Mesendoderm (in vitro differentiated cells): ENCODE measurements around the gene CACNB4.

Experiments
- DNase-seq: peaks from one replicate; pipeline ENCODE4 v3.0.0; 2013
- H2AK5ac ChIP-seq: 2 replicates; pipeline ENCODE4 v1.6.1; 2013; ENCODE audit warnings: low read length, inconsistent platforms
- H2BK120ac ChIP-seq: 2 replicates; pipeline ENCODE4 v1.6.1; 2013; ENCODE audit warnings: low read depth, mild to moderate bottlenecking, low read length, moderate library complexity, mixed read lengths
- H2BK15ac ChIP-seq: replicated peaks from 2 replicates; pipeline ENCODE4 v1.6.1; 2013; ENCODE audit warnings: low read depth, mild to moderate bottlenecking, moderate library complexity
- H2BK5ac ChIP-seq: 2 replicates; pipeline ENCODE4 v1.6.1; 2013; ENCODE audit warnings: low read length, inconsistent platforms
- H3K18ac ChIP-seq: 2 replicates; pipeline ENCODE4 v1.6.1; 2013; ENCODE audit warnings: mild to moderate bottlenecking, low read length, mixed read lengths
- H3K23ac ChIP-seq: one replicate; pipeline ENCODE4 v1.6.1; 2013; ENCODE audit warnings: low read length
- H3K27ac ChIP-seq: 2 replicates; pipeline ENCODE4 v1.5.1; 2013; ENCODE audit warnings: low read depth, mild to moderate bottlenecking, inconsistent platforms, low read length, moderate library complexity
- H3K27me3 ChIP-seq: 2 replicates; pipeline ENCODE4 v1.6.1; 2013; ENCODE audit warnings: low read length, control low read depth, mild to moderate bottlenecking, inconsistent platforms; ENCODE audit not compliant: insufficient read depth, poor library complexity
- H3K36me3 ChIP-seq: 2 replicates; pipeline ENCODE4 v1.6.1; 2013; ENCODE audit warnings: low read length, inconsistent platforms; ENCODE audit not compliant: control insufficient read depth, insufficient read depth
- H3K4ac ChIP-seq: one replicate; pipeline ENCODE4 v1.6.1; 2013; ENCODE audit warnings: low read depth, mild to moderate bottlenecking, low read length, moderate library complexity
- H3K4me1 ChIP-seq: 2 replicates; pipeline ENCODE4 v1.6.1; 2013; ENCODE audit warnings: low read depth, low read length, inconsistent platforms; ENCODE audit not compliant: control insufficient read depth
- H3K4me2 ChIP-seq: 2 replicates; pipeline ENCODE4 v1.6.1; 2013; ENCODE audit warnings: low read length
- H3K4me3 ChIP-seq: 2 replicates; pipeline ENCODE4 v1.5.1; 2013; ENCODE audit warnings: mild to moderate bottlenecking, low read length
- H3K56ac ChIP-seq: one replicate; pipeline ENCODE4 v1.6.1; 2013; ENCODE audit warnings: low read length
- H3K79me1 ChIP-seq: 2 replicates; pipeline ENCODE4 v1.6.1; 2013; ENCODE audit warnings: low read length, inconsistent platforms
- H3K79me2 ChIP-seq: 2 replicates; pipeline ENCODE4 v1.6.1; 2013; ENCODE audit warnings: mild to moderate bottlenecking, low read length; ENCODE audit not compliant: control insufficient read depth, insufficient read depth
- H3K9ac ChIP-seq: 2 replicates; pipeline ENCODE4 v1.6.1; 2013; ENCODE audit warnings: low read length, inconsistent platforms
- H4K5ac ChIP-seq: one replicate; pipeline ENCODE4 v1.6.1; 2013; ENCODE audit warnings: low read length
- H4K8ac ChIP-seq: one replicate; pipeline ENCODE4 v1.6.1; 2013; ENCODE audit warnings: low read depth, mild to moderate bottlenecking, control low read depth, low read length, moderate library complexity
- WGBS: extraction: QIAGEN DNeasy Blood & Tissue Kit; methylation state at CpG from one replicate; pipeline ENCODE4 v1.1.7; 2013; ENCODE audit warnings: low lambda C conversion rate, missing lambda C conversion rate; ENCODE audit not compliant: insufficient coverage; ENCODE audit errors: extremely low coverage; 5-methylcytosine and 5-hydroxymethylcytosine counted together

Gene CACNB4

GRCh38 chr2:152050341-152050740 is 48.5 kb downstream of the CACNB4 start:
- Histone ChIP-seq H4K5ac (no peak overlapping the region), H2BK120ac (no peak overlapping the region), H3K4me2 (no peak overlapping the region), H3K4me3 (no peak overlapping the region), H2AK5ac (no peak overlapping the region), H3K23ac (no peak overlapping the region), H3K18ac (no peak overlapping the region), H4K8ac (no peak overlapping the region), H3K56ac (no peak overlapping the region), H2BK15ac (no peak overlapping the region), H3K27ac (no peak overlapping the region), H3K79me2 (no peaks in the 10 kb centered on the region), H3K36me3 (no peaks in the 10 kb centered on the region), H3K4me1 (no peaks in the 10 kb centered on the region), H3K79me1 (no peaks in the 10 kb centered on the region), H3K27me3 (no peaks in the 10 kb centered on the region), H3K4ac (no peak overlapping the region), H2BK5ac (no peak overlapping the region), H3K9ac (no peak overlapping the region)
- peak; percentile 71 for DNase-seq
- WGBS: no CpG with 5 or more reads among the region's 3 CpGs

GRCh38 chr2:152049541-152049940 is 49.3 kb downstream of the CACNB4 start:
- H3K79me2 ChIP-seq: no peaks in the 10 kb centered on the region
- H2BK120ac ChIP-seq: no peak overlapping the region
- H3K23ac ChIP-seq: no peak overlapping the region
- H3K9ac ChIP-seq: no peak overlapping the region
- H3K27me3 ChIP-seq: no peaks in the 10 kb centered on the region
- H3K18ac ChIP-seq: no peak overlapping the region
- H3K27ac ChIP-seq: no peak overlapping the region
- H4K8ac ChIP-seq: no peak overlapping the region
- no peak overlapping the region for H2BK5ac ChIP-seq
- no peak overlapping the region for H3K4ac ChIP-seq
- H3K4me2 ChIP-seq: no peak overlapping the region
- H3K36me3 ChIP-seq: no peaks in the 10 kb centered on the region
- H3K4me1 ChIP-seq: no peaks in the 10 kb centered on the region
- H3K4me3 ChIP-seq: no peak overlapping the region
- H2BK15ac ChIP-seq: no peak overlapping the region
- H3K79me1 ChIP-seq: no peaks in the 10 kb centered on the region
- no peak for DNase-seq
- no peak overlapping the region for H2AK5ac ChIP-seq
- no CpG with 5 or more reads among the region's 4 CpGs for WGBS
- no peak overlapping the region for H3K56ac ChIP-seq
- H4K5ac ChIP-seq: no peak overlapping the region

- H3K36me3 ChIP-seq: no peaks in the 10 kb centered on the region
- no peak overlapping the region for H2BK15ac ChIP-seq
- H4K8ac ChIP-seq: no peak overlapping the region
- no CpG with 5 or more reads among the region's 6 CpGs for WGBS
- H3K18ac ChIP-seq: no peak overlapping the region
- H3K4me2 ChIP-seq: no peak overlapping the region
- no peak for DNase-seq
- H2BK120ac ChIP-seq: no peak overlapping the region
- H4K5ac ChIP-seq: no peak overlapping the region
- H3K4ac ChIP-seq: no peak overlapping the region
- H3K79me1 ChIP-seq: no peaks in the 10 kb centered on the region
- H2AK5ac ChIP-seq: no peak overlapping the region
- H3K4me3 ChIP-seq: no peak overlapping the region
- H3K23ac ChIP-seq: no peak overlapping the region
- H3K79me2 ChIP-seq: no peaks in the 10 kb centered on the region
- peaks cover 2% of the 10 kb centered on the region for H3K4me1 ChIP-seq
- no peaks in the 10 kb centered on the region for H3K27me3 ChIP-seq
- H3K9ac ChIP-seq: no peak overlapping the region
- H3K27ac ChIP-seq: no peak overlapping the region
- H3K56ac ChIP-seq: no peak overlapping the region
- H2BK5ac ChIP-seq: no peak overlapping the region
Observed at GRCh38 chr2:152047824-152048471, 50.9 kb downstream of the CACNB4 start.

GRCh38 chr2:152046940-152047339 is 51.9 kb downstream of the CACNB4 start:
- H3K4me3 ChIP-seq: no peak overlapping the region
- no peaks in the 10 kb centered on the region for H3K27me3 ChIP-seq
- no peaks in the 10 kb centered on the region for H3K36me3 ChIP-seq
- no peak overlapping the region for H2BK15ac ChIP-seq
- no peak overlapping the region for H3K56ac ChIP-seq
- H3K23ac ChIP-seq: no peak overlapping the region
- H2BK120ac ChIP-seq: no peak overlapping the region
- H3K9ac ChIP-seq: no peak overlapping the region
- H3K27ac ChIP-seq: no peak overlapping the region
- no peak overlapping the region for H3K18ac ChIP-seq
- no peak overlapping the region for H4K8ac ChIP-seq
- no peak overlapping the region for H3K4me2 ChIP-seq
- no peak for DNase-seq
- H3K79me2 ChIP-seq: no peaks in the 10 kb centered on the region
- no peak overlapping the region for H2AK5ac ChIP-seq
- no CpG with 5 or more reads among the region's 4 CpGs for WGBS
- no peaks in the 10 kb centered on the region for H3K79me1 ChIP-seq
- H3K4ac ChIP-seq: peak overlapping the region; percentile 22
- H2BK5ac ChIP-seq: no peak overlapping the region
- no peak overlapping the region for H4K5ac ChIP-seq
- peaks cover 5% of the 10 kb centered on the region for H3K4me1 ChIP-seq

- Histone ChIP-seq H4K5ac (no peak overlapping the region), H3K18ac (no peak overlapping the region), H2AK5ac (no peak overlapping the region), H3K36me3 (no peaks in the 10 kb centered on the region), H3K4me1 (peaks cover 8% of the 10 kb centered on the region), H3K56ac (no peak overlapping the region), H2BK120ac (no peak overlapping the region), H3K27me3 (no peaks in the 10 kb centered on the region), H3K79me1 (no peaks in the 10 kb centered on the region), H2BK15ac (no peak overlapping the region), H3K9ac (no peak overlapping the region), H3K4me3 (no peak overlapping the region), H3K23ac (no peak overlapping the region), H3K4ac (no peak overlapping the region), H3K4me2 (no peak overlapping the region), H4K8ac (no peak overlapping the region), H3K27ac (no peak overlapping the region), H2BK5ac (no peak overlapping the region), H3K79me2 (no peaks in the 10 kb centered on the region)
- DNase-seq: peak; percentile 98
- no CpG with 5 or more reads among the region's 16 CpGs for WGBS
Observed at GRCh38 chr2:152042636-152043615, 55.9 kb downstream of the CACNB4 start.
